DND-41 (cell line): ENCODE measurements around the gene GRIK2.
"Not testable (repeated sequence)": the region's sequence is repeated elsewhere in the genome, so short reads cannot be mapped to it uniquely, and the experiment has no call there.

Source experiments
- CTCF ChIP-seq: IDR thresholded peaks from 2 replicates; pipeline ENCODE4 v1.5.1; 2012; ENCODE audit warnings: borderline replicate concordance, low read length, moderate library complexity, mild to moderate bottlenecking; ENCODE audit not compliant: poor library complexity, severe bottlenecking; ENCODE audit errors: extremely low read depth
- EZH2 ChIP-seq: IDR thresholded peaks from 3 replicates; pipeline ENCODE4 v1.6.1; 2012; ENCODE audit warnings: borderline replicate concordance, low read depth, mild to moderate bottlenecking, moderate library complexity, low read length, inconsistent platforms; ENCODE audit not compliant: severe bottlenecking

GRCh38 chr6:101638865-101639264 is 245.4 kb downstream of the GRIK2 start:
- not testable (repeated sequence) for TF ChIP-seq CTCF, EZH2
